Activated CD4-positive, alpha-beta T cell treated with anti-CD3 and anti-CD28 coated beads for 4 hours (primary cell): ENCODE measurements around the gene SHH.

ENCODE experiments used
- DNase-seq, 2 donors: peaks; one replicate each; pipeline ENCODE4 v3.0.0-alpha.2; 2020

Gene SHH

DNA sequence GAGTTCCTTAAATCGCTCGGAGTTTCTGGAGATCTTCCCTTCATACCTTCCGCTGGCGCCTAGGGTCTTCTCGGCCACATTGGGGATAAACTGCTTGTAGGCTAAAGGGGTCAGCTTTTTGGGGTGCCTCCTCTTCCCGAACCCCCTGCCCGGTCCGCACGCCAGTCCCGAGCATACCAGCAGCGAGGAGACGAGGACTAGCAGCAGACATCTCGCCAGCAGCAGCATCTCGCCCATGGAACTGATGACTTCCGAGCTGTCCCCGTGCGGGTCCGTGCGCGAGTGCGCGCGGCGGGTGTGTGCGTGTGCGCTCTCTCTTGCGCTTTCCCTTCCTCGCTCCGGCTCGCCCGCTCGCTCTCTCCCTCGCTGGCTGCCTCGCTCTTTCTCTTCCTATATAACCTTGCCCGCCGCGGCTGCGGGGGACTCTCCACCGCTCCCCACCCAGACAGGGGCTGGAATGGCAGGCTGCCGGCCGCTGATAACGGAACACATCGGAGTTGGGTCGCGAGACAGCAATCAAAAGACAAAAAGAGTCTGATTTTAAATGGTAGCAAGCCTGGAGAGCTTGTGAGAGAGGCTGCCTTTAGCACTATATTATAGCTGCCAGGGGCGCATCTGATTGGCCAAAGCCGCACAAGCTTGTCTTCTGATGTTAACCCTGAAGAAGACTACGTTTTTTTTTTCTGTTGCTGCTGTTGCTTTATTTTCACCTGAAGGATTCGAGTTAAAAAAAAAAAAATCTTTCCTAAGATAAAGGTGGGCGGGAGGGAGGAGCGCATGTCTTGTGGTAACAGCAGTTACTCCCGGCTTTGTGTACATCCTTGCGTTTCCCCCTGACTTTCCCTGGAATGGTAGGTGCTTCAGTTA lies at the start of gene SHH:
SHH (minus strand) TSS at position 569 of the 867 bp plus-strand sequence; CDS start at position 228, 341 bp downstream.
- DNase-seq, result no peak

DNA sequence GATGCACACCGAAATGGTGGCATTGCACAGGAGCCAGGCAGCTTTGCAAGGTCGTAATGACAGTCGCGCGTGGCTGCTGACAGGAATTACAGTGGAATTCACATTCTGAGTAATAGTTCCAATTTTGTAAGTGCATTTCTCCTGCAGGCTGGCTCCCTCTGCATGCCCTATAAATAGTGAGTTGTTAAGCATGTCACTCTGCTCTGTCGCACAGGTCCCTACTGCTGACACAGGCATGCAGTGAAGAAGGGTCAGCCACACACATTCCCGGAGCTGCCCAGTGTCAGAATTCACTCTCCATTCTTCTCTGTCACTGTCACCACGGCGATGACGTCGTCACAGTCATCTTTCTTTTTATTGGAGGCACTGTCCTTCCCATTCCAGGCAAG lies 49.2 kb upstream of the SHH start:
- no peak for DNase-seq

DNA sequence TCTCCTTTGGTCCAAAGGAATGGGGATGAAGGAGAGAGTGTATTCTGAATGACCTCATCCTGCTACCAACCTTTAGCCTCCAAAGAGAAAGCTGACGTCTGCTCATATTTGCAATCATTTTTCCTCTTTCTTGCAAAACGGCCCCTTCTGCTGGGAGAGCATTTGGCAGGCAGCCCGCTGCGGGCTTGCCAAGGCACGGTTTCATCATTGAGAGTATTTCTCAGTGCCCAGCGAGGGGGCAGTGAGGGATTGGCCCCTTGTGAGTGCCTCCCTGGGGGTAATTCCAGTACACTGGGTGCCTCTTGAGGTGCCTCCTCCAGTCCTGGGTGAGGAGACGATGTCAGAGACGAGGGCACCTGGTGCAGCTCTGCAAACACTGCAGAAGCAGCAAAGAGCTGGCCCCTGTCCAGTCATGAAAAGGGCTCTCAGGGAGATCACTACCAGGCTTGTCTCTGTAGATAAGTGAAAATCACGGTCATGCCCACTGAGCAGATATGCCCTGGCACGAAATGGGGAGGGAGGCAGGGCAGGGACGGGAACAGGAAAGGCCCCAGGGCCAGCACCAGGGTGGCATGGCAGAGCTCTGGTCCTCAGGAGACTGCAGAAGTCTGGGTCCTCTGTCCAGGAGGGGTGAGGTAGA lies 48.7 kb upstream of the SHH start:
- DNase-seq, result no peak

DNA sequence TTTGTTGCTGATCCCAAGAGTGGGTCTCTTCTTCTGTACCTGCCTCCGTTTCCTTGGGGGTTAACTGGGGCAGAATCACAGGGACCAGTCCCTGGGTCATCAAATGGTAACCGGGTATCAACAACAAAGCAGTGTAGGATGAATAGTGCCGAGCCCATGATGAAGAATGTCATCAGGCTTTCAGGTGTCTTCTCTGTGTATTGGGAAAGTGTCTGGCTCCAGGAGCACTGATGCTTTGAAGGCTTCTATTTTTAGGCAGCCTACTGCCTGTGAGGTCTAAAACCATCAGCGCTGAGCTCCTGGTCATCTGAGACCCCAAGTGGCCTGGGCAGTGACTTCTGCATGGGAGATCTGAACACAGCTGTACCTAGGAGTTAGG lies 48.2 kb upstream of the SHH start:
- DNase-seq, result no peak

DNA sequence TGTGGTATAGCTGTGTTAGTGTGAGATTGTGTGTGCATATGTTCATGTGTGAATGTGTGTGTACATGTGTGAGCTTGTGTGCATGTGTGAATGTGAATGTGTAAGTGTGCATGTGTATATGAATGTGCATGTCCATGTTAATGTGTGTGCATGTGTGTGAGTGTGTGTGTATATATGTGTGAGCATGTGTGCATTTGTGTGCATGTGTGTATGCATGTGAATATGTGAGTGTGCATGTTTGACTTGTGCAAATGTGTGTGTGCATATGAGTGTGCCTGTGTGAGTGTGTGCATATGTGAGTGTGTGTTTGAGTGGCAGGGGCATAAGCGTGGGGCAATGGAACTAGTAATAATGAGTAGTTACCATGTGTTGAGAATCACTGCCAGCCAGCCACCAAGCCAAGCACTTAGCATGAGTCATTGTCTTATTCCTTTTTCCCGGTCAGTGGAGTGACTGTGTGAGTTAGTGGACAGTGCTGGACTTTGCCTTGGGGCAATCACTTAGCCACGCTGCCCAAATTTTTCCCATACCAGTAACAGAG lies 46.3 kb upstream of the SHH start:
- no peak for DNase-seq

DNA sequence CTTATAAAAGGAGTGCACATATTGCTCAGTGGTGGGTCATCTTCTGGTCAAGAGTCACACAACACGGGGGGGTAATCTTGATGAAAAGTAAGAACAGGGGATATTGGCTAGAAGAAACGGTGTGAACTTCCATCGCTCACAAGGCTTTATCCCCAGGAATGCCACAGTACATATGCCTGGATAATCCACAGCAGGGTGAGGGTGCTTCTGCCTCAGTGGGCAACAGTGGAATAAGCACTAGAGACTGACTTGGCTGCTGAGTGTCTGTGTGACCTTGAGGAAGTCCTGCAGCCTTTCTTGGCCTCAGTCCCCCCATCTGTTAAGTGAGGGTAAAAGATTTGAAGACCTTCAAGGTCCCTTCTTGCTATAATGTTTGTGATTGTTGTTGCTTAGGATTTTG lies 44.9 kb upstream of the SHH start:
- no peak for DNase-seq

DNA sequence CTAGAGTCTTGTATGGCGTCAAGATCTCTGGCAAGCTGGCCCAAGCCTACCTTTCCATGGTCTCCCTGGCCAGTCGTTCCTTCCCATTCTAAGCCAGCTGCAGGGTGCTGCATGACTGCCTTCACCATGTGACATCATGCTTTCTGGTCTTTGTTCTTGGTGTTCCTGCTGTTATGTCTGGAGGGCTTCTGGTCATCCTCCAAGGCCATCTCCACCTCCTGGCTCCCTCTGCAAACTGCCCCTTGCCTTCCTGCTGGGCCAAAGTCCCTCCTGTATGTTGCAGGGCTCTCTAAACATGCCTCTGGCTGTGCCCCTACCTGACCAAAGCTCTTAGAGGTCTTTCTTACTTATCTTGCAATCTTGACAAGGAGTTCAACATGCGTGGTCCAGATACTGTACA lies 44.4 kb upstream of the SHH start:
- no peak for DNase-seq

DNA sequence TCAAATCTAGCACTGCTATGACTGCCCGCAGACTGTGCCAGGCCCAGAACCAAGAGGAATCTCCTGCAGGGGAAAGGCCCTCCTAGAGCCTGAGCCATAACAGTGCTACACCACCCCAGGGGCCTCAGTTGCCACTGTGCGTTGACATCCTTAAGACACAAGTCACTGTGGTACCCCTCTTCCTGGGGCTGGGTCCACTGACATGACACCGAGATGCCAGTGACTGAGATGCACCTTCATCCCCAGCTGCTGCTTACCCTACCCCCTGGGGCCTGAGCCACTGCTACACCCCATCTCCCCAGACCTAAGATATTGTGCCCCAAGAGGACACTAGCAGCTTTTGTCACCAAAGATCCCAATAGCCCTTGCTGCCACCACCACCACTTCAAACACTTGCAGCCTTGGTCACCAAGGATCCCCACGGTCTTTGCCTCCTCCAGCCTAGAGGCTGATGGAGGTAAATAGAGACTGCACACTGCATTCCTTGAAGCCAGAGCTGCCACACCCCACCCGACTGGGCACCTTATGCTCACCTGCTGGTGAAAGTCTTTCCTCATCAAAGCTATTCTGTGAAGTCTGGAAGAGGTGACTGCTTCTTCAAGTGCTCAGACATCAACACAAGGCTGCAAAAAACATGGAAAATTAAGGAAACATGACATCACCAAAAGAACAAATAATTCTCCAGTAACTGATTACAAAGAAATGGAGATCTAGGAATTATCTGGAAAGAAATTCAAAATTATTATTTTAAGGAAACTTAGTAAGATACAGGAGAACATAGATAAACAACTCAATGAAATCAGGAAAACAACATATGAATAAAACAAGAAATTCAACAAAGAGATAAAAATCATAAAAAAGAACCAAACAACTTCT lies 40.4 kb upstream of the SHH start:
- DNase-seq, result no peak

DNA sequence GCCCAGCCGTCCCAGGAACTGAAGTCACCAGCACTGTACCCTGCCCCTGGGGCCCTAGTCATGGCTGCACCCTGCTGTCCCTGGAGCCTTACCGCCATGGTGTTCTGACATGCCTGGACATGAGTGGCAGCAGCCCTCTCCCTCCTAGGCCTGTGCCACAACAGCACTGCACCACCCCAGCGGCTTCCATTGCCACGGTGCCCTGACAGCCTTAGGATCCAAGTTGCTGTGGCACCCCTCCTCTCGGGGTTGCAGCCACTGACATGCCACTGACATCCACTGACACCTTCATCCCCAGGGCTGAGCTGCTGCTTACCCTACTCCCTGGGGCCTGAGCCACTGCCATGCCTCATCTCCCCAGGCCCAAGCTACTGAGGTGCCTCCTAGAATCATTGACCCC lies 39.6 kb upstream of the SHH start:
- no peak for DNase-seq

DNA sequence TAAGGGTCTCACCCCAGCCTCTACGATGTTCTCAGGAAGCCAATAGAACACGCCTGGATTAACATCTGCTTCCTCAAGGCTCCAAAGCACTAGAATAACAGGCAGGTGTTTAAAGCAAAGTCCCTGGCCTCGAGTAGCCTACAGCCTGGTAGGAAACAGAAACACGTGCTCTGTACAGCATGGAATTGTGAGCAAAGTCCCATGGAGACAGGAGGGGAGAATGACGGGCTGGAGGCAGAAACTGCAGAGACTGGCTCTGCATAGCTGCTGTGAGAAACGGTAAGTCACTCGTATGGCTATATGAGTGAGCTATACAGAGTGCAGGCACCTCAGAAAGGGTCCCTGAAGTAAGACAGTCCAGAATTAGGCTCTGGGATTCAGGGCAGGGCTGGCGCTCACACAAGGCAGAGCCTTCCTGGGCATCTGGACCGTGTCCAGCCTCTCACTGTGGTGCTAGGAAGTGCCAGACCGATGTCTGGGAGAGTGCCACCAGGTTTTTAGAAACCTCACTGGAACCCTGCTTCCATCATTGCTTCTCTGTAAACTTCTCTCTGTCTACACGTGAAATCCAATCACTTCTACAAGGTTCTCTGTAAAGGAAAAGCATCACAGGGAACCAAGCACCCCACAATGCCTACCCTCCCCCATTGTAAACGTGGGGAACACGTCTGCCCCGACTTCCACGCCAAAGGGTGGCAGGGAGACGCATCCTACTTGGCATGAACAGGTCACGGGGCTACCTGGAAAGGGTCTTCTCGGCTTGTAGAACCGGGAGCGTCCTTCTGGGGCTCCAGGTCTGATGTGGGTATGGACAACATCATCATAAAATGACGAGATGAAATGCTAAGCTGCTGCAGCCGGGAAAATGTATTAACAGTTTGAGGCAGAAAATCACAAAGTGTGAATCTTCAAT lies 38.8 kb upstream of the SHH start:
- DNase-seq, result no peak

DNA sequence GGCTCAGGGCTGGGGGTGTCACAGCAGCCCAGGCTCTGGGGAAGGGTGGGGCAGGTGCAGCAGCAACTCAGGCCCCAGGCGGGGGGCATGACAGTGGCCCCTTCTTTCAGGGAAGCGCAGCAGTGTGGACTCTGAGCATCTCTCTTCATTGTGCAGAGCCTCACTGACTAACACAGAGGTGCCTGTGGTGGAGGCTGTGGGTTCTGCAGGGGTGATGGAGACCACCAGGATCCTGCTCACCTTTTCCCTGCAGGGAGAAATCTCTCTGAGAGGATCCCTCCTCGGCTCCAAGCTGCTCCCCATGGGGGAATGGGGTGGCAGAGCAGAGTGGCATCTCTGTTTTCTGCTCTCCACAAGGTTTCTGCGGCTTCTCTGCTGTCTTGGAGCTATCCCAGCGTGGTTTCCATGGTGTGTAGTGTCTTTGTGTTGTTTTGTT lies 37.8 kb upstream of the SHH start:
- DNase-seq, result no peak

DNA sequence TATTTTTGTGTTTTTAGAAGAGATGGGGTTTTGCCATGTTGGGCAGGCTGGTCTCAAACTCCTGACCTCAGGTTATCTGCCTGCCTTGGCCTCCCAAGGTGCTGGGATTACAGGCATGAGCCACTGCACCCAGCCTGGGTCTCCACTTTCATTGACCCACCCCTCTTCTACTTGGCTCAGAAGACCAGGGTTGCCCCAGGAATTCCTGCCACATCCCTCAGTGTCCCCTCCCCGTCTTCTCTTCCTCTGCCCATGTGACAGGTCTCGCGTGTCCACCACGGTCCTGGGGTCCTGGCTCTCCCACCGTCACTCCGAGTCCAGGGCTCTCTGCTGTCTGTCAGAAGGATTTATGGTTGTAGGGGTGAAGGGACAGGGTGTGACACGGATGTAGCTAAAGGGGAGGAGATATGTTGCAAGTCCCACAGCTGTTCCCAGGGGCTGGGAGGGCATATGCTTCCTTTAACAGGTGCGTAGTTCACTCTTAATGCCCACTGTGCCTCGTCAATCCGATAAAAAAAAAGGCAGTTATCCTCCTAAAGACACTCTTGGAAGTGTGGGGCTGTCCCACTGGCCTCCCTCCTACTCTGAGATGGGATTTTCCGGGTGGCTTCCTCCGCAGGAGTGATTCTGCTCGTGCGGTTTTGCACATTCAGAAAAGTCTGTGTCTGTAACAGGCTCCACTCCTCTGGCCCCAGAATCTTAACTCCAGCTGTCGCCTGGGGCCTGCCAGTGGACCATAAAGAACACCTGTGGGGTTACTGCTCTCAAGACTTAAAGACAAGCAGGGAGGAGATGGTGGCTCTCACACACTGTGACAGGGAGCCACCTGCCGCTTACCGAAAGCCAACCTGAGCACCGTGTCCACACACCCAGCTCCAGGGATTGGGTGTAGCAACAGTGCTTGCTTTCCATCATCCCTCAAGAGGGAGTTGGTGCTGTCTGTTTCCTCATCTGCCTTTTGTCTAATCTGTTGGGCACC lies 36.7 kb upstream of the SHH start:
- no peak for DNase-seq

DNA sequence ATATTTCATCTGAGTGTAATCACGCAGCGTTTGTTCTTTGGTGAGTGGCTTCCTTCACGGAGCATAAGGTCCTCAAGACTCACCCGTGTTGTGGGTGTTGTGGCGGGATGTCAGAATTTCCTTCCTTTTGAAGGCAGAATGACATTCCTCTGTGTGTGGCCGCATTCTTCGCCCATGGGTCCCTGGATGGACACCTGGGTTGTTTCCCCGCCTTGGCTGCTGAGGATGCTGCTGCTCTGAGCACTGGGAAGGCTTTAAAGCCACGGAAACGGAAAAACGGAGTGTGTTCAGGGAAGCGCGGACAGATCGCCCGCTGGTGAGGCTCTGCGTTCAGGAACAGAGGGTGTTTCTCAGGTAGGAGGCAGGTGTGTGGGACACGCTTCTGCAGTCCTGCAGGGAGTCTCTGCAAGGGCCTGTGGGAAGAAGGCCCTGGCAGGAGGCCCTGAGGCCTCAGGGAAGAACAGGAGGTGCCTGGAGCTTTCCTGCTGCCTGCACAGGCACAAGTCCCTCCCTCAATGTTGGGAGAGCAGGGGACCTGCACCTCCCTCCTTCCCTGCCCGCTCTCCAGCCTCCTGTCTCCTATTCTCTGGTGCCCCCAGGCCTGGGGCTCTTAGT lies 35.7 kb upstream of the SHH start:
- DNase-seq, result no peak

DNA sequence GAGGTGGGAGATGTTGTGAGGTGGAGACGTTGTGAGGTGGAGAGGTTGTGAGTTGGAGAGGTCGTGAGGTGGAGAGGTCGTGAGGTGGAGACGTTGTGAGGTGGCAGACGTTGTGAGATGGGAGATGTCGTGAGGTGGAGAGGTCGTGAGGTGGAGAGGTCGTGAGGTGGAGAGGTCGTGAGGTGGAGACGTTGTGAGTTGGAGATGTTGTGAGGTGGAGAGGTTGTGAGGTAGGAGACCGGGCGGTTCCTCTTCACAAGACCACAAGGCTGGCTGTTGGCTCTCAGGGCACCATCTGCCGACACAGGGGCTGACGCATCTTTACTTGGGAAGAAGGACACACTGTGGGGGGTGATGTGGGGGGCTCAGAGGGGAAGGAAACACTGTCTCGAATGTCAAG lies 34.7 kb upstream of the SHH start:
- DNase-seq, result no peak

DNA sequence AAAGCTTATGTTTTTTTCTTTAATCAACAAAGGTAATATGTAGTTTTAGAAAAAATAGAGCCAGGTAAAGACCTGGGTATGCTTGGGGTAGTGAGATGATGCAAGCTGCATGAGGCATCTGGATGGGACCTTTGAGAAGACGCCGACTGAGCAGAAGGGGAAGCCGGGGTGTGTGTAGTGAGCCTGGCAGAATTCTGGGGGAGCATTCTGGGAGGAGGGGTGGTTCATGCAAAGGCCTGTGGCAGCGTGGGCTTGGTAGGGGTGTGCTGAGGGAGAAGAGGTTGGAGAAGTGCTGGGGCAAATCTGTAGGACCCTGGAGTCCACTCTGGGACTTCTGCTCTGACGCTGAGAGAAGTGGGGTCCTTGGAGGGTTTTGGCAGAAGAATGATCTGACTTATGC lies 33.9 kb upstream of the SHH start:
- DNase-seq, result no peak

DNA sequence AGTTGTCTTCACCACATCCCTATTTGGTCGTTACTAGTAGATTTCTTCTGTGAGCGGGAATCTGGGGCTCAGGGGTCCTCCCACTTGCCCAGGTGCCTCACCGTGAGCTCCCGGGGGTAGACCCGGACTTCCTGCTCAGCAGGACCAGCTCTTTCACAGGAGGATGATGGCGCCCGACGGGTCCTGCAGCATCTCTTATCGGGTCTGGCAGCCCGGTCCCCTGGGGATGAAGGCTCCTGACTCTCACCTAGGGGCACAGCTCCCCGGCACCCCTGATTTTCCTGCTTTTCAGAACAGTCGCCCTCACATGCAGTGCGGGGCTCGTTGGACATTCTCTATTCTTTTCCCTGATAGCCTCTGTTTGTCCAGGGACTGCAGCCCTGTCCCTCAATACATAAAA lies 33.0 kb upstream of the SHH start:
- no peak for DNase-seq

DNA sequence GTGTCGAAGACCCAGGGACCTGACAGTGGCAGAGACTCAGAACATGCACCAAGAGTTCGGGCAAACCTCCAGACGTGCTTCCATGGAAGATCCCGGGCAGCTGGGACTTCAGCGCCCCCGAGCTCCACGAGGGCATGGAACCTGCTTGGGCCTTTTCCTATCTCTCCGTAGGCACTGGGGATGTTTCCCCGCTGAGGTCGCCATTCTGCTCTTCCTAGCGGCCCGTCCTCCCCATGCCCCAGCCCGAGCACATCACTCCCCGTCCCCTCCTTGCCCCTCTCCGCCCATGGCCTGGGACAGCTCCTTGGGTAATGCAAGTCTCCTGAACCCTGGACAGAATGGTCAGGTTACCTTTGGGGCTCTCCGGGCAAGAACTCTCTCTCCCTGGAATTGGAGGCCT lies 32.3 kb upstream of the SHH start:
- no peak for DNase-seq

DNA sequence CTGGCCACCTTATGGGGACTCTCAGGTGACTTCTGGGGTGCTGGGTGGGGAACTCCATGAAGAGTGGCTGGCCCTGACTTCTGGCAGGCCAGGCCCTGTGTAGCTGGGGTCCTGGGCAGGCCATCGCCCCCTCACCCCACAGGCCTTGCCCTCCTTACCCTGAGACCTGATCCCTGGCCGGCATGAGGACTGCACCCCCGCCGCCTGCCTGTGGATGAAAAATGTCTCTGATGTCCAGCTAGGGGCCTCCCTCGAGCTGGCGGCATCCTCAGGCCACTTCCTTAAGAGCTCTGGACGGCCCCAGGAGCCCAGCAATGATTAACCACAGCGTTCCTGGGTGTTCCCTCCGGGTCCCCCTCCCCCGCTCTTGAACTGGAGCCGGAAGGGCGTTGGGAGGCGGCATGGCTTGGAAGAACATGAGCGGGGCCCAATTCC lies 31.8 kb upstream of the SHH start:
- DNase-seq, result no peak

DNA sequence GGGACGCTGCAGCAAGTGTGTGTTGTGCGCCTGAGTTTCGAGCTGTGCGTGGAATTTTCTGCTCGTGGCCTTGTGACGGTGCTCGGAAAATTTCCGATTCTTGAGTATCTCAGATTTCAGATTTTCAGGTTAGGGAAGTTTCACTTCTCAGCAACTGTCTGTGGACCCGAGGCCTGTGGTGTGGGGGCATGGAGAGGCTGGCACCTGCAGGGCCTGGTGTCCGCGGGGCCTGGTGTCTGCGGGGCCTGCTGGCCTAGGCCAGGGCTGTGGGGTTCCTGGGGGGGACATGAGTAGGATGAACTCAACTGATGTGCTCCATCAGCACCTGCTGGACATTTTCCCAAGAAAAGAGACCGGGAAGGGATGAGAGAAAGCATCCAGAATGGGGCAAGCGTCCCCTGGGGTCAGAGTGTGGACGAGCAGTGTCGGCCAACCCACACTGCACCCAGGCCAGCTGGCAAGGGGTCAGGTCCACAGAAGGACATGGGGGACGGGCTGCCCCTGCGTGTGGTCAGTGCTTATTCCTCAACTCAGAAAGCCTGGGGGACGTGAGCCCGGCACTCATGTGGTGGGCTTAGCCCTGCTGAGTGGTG lies 31.3 kb upstream of the SHH start:
- DNase-seq, result no peak
